Measurements from ENCODE around the gene PYGO2. TPM values are rescaled to one million over a fixed set of nuclear protein-coding genes. Genes with fewer than 3 reads are reported as not detected.

Gene PYGO2
- total and polyA plus RNA-seq, 2 of the 8 experiments (the other 6 are each of a cell fraction or from before 2014, with no cell fraction given), result 31.0 to 31.6 TPM

DNA sequence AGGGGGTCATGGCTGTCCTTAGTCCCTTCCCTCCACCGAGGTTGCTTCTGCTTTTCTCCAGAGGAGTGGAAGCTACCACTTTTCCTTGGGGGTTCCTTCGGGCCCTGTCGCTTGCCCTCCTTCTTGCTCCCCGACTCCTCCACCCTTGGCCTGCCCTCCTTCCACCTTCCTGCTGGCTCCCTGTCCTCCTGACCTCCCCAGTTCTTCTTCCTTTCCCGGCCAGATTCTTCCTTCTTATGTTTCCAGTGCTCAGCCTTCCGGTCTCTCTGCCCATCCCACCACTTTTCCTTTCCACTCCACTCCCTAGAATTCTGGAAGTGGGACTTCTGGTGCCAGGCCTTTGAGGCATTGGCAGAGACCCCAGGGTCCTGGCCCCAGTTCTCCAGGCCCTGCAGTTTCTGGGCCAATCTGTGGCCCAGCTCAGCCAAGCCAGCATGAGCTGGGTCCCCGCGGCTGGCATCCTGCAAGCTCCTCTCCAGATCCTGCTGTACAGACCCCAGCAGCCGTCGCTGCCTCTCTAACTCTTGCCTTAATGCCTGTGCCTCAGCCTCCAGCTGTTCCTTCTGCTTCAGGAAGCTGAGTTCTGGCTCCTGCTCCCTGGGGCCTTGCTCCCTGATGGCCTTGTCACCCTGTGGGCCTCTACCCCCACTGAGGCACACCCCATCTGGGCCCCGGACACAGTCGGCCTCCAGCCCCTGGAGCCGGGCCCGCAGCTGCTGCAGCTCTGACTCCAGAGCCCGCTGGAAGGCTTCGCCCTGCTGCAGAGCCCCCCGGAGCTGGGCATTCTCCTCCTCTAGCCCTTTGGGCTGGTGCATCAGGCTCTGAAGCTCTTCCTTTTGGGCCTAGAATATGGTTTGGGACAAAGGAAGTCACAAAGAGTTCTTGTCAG, 15.4 kb downstream of the PYGO2 start:
- no peak overlapping the region for H3K27ac ChIP-seq (ENCODE audit: low read depth, low read length)
- H3K56ac ChIP-seq (replicated peaks; ENCODE audit: insufficient read length, low read depth, low read length), result no peak overlapping the region
- H4K91ac ChIP-seq (replicated peaks; ENCODE audit: insufficient read length, low read length), result no peak overlapping the region
- no peaks in the 10 kb centered on the region for H3K79me1 ChIP-seq (ENCODE audit: low read depth, low read length)
- H3K23ac ChIP-seq (ENCODE audit: insufficient read length), result no peak overlapping the region
- FAIRE-seq (no peak), DNase-seq (ENCODE audit: low read depth in 1 of 2, low spot score in 2 of 2) (no peak)
- H3K4me1 ChIP-seq (replicated peaks in 1 of 4; ENCODE audit: control insufficient read depth in 3 of 4, insufficient read depth in 4 of 4, low read length in 3 of 4), result peaks cover 0 to 4% (median under 1%) of the 10 kb centered on the region in 4 experiments; a peak in 2 of 7 replicates
- no peaks in the 10 kb centered on the region for H3K23me2 ChIP-seq (ENCODE audit: low read depth, low read length)
- no peak overlapping the region for H2AK5ac ChIP-seq (ENCODE audit: low read depth, low read length)
- no peak overlapping the region for H2BK15ac ChIP-seq (ENCODE audit: low read length)
- no peak overlapping the region for H4K5ac ChIP-seq (ENCODE audit: insufficient read length, low read depth, low read length)
- H3K79me2 ChIP-seq (ENCODE audit: control insufficient read depth in 1 of 2, insufficient read depth in 2 of 2, low read length in 2 of 2), result no peaks in the 10 kb centered on the region
- H3K18ac ChIP-seq (ENCODE audit: extremely low read depth, low read length), result no peak overlapping the region
- TF ChIP-seq TAF1 (IDR thresholded peaks at IDR 0.05; ENCODE audit: low read depth, low read length) (no peak), SUZ12 (IDR thresholded peaks at IDR 0.05; ENCODE audit: low read length) (no peak)
- TF ChIP-seq, protein P1, sequence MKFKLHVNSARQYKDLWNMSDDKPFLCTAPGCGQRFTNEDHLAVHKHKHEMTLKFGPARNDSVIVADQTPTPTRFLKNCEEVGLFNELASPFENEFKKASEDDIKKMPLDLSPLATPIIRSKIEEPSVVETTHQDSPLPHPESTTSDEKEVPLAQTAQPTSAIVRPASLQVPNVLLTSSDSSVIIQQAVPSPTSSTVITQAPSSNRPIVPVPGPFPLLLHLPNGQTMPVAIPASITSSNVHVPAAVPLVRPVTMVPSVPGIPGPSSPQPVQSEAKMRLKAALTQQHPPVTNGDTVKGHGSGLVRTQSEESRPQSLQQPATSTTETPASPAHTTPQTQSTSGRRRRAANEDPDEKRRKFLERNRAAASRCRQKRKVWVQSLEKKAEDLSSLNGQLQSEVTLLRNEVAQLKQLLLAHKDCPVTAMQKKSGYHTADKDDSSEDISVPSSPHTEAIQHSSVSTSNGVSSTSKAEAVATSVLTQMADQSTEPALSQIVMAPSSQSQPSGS (IDR thresholded peaks at IDR 0.05; ENCODE audit: low read length), result no peak
- TF ChIP-seq, protein P2, sequence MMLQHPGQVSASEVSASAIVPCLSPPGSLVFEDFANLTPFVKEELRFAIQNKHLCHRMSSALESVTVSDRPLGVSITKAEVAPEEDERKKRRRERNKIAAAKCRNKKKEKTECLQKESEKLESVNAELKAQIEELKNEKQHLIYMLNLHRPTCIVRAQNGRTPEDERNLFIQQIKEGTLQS (IDR thresholded peaks at IDR 0.05; ENCODE audit: insufficient read depth, low read depth, low read length), result no peak
- POLR2A ChIA-PET (ENCODE audit: partially characterized antibody), result interaction anchor here (1.0 to 6.0 kb wide), 5 partner anchors 9 to 53 kb away, joined by 3 to 22 read pairs (median 4); partner anchors contain the start of genes PMVK and PYGO2
- no peak overlapping the region for H2BK20ac ChIP-seq (ENCODE audit: low read length)
- no peak overlapping the region for H3K4ac ChIP-seq (replicated peaks; ENCODE audit: insufficient read length, low read depth, low read length)
- no peak overlapping the region for H3K14ac ChIP-seq (ENCODE audit: insufficient read length)
- H3K9me3 ChIP-seq (ENCODE audit: insufficient read depth in 2 of 2, low read depth in 1 of 2, low read length in 1 of 2), result no peaks in the 10 kb centered on the region
- 91% methylated on average over 16 of the region's 17 CpGs; no CpG with 5 or more reads in 1 of the 2 experiments for WGBS, 2 experiments (ENCODE audit: extremely low coverage in 1 of 2, insufficient coverage in 1 of 2, insufficient read length in 1 of 2, insufficient replicate concordance in 2 of 2, low coverage in 1 of 2, low lambda C conversion rate in 2 of 2, missing lambda C conversion rate in 1 of 2)
- H3K4me3 ChIP-seq (ENCODE audit: extremely low read depth in 1 of 4, insufficient read depth in 2 of 4, low read depth in 3 of 4, low read length in 4 of 4), result no peak overlapping the region
- H3K4me2 ChIP-seq (ENCODE audit: insufficient read depth in 1 of 2, low read depth in 2 of 2, low read length in 2 of 2), result no peak overlapping the region
- H4K8ac ChIP-seq (ENCODE audit: extremely low read depth, insufficient read depth, low read length), result no peak overlapping the region
- no peak overlapping the region for H3K9ac ChIP-seq (replicated peaks in 1 of 4; ENCODE audit: extremely low read depth in 1 of 4, low read depth in 3 of 4, low read length in 3 of 4)
- no peak overlapping the region for H2BK12ac ChIP-seq (ENCODE audit: low read depth, low read length)
- CTCF ChIA-PET (ENCODE audit: partially characterized antibody), result interaction anchor here (0.9 to 1.7 kb wide), 8 partner anchors 14 to 173 kb away, joined by 3 to 5 read pairs (median 3); partner anchors contain the start of gene SHC1
- peaks cover 0 to 4% (median 0%) of the 10 kb centered on the region in 4 experiments; a peak in 1 of 8 replicates for H3K36me3 ChIP-seq (ENCODE audit: control insufficient read depth in 2 of 4, insufficient read depth in 4 of 4, low read length in 3 of 4)
- no peaks in the 10 kb centered on the region for H3K27me3 ChIP-seq (replicated peaks in 1 of 4; ENCODE audit: control insufficient read depth in 3 of 4, extremely low read depth in 1 of 4, insufficient read depth in 3 of 4, low read length in 3 of 4)
- no peak overlapping the region for H2AFZ ChIP-seq (ENCODE audit: low read length)
- H4K20me1 ChIP-seq (replicated peaks in 1 of 2; ENCODE audit: control insufficient read depth in 1 of 2, insufficient read depth in 2 of 2, low read length in 2 of 2), result peaks cover 0 to 2% of the 10 kb centered on the region in 2 experiments
- H2BK5ac ChIP-seq (ENCODE audit: low read depth, low read length), result no peak overlapping the region
- no peak overlapping the region for H2BK120ac ChIP-seq (replicated peaks; ENCODE audit: low read depth, low read length)

Measured in H1 (cell line).